C4-2B (cell line): ENCODE results near the gene CELSR3.

ENCODE experiments used
- ZFX ChIP-seq: fragments of 450-650 bp; IDR thresholded peaks from 2 replicates; pipeline ENCODE4 v1.6.1; 2017
- TF ChIP-seq, protein P1 (sequence below): fragments of 450-650 bp; conservative IDR thresholded peaks from 2 replicates; pipeline ENCODE4 v1.5.1; 2017; ENCODE audit warnings: mild to moderate bottlenecking

GRCh38 chr3:48594417-48595049 lies 68.2 kb downstream of the CELSR3 start:
- TF ChIP-seq, protein P1, sequence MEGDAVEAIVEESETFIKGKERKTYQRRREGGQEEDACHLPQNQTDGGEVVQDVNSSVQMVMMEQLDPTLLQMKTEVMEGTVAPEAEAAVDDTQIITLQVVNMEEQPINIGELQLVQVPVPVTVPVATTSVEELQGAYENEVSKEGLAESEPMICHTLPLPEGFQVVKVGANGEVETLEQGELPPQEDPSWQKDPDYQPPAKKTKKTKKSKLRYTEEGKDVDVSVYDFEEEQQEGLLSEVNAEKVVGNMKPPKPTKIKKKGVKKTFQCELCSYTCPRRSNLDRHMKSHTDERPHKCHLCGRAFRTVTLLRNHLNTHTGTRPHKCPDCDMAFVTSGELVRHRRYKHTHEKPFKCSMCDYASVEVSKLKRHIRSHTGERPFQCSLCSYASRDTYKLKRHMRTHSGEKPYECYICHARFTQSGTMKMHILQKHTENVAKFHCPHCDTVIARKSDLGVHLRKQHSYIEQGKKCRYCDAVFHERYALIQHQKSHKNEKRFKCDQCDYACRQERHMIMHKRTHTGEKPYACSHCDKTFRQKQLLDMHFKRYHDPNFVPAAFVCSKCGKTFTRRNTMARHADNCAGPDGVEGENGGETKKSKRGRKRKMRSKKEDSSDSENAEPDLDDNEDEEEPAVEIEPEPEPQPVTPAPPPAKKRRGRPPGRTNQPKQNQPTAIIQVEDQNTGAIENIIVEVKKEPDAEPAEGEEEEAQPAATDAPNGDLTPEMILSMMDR = no peak
- TF ChIP-seq ZFX = no peak
